ENCODE results near the gene TSGA10IP. TPM values are rescaled to one million over a fixed set of nuclear protein-coding genes. Genes with fewer than 3 reads are reported as not detected.
A peak's percentile ranks its signal among the peaks of the same experiment; 100 is the strongest.

The TSGA10IP gene
- total RNA-seq, 2 experiments from 2014 or later: not detected

DNA sequence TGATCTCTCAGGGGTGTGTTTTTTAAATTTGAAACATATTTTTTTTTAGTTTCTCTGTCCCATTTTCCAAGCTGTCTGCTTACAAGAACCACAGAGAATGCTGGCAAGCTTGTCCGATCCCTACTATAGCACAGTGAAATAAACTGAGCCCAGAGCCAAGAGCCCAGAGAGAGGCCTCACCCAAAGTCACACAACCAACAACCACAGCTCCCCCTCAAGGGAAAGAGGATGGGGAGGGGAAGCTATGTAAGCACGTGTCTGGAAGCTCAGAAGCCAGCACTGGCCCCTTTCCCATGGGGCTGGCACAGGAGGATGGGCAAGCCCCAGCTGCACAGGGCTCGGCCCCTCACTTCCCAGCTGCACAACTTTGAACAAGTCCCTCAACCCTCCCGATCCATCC, 13.0 kb downstream of the TSGA10IP start:
- no peak for DNase-seq (ENCODE audit: low spot score)
- H3K4me1 ChIP-seq (ENCODE audit: insufficient read depth, low read length, poor library complexity, severe bottlenecking): peaks cover 26% of the 10 kb centered on the region
- no TSS peak for BruUV-seq (replicated peaks)
- peaks cover 18% of the 10 kb centered on the region for H3K79me2 ChIP-seq (ENCODE audit: insufficient read depth, low read depth, low read length)
- H3K9me2 ChIP-seq (ENCODE audit: insufficient read depth, low read length): no peaks in the 10 kb centered on the region
- H2AFZ ChIP-seq (ENCODE audit: low read length): no peak overlapping the region
- no peaks in the 10 kb centered on the region for H3K36me3 ChIP-seq (ENCODE audit: insufficient read depth, low read length)
- no peak overlapping the region for H3K27ac ChIP-seq (ENCODE audit: low read depth, low read length, poor library complexity, severe bottlenecking)
- TF ChIP-seq, protein P1, sequence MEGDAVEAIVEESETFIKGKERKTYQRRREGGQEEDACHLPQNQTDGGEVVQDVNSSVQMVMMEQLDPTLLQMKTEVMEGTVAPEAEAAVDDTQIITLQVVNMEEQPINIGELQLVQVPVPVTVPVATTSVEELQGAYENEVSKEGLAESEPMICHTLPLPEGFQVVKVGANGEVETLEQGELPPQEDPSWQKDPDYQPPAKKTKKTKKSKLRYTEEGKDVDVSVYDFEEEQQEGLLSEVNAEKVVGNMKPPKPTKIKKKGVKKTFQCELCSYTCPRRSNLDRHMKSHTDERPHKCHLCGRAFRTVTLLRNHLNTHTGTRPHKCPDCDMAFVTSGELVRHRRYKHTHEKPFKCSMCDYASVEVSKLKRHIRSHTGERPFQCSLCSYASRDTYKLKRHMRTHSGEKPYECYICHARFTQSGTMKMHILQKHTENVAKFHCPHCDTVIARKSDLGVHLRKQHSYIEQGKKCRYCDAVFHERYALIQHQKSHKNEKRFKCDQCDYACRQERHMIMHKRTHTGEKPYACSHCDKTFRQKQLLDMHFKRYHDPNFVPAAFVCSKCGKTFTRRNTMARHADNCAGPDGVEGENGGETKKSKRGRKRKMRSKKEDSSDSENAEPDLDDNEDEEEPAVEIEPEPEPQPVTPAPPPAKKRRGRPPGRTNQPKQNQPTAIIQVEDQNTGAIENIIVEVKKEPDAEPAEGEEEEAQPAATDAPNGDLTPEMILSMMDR (conservative IDR thresholded peaks at IDR 0.05; ENCODE audit: low read length): no peak
- no peak for TF ChIP-seq EZH2phosphoT487 (IDR thresholded peaks at IDR 0.05; ENCODE audit: borderline replicate concordance, low read depth, low read length)
- intact Hi-C loops (cut with micrococcal nuclease; ENCODE audit: unreplicated experiment): no loop called here
- H3K4me2 ChIP-seq (ENCODE audit: low read length): no peak overlapping the region
- no peaks in the 10 kb centered on the region for H3K9me3 ChIP-seq (ENCODE audit: low read length)
- ChIA-PET POLR2A (interaction anchor here (0.7 kb wide), 2 partner anchors 247 to 351 kb away, joined by 3 read pairs; no protein-coding TSS in a partner anchor), CTCF (ENCODE audit: unreplicated experiment) (interaction anchor here (0.5 kb wide), 1 partner anchor 69 kb away, joined by 3 read pairs; no protein-coding TSS in a partner anchor)
- no peak overlapping the region for H3K4me3 ChIP-seq (ENCODE audit: low read depth, low read length, poor library complexity, severe bottlenecking)
- H4K20me1 ChIP-seq (ENCODE audit: insufficient read depth, low read length): peaks cover 7% of the 10 kb centered on the region; the same call in 1 of the 2 replicates

DNA sequence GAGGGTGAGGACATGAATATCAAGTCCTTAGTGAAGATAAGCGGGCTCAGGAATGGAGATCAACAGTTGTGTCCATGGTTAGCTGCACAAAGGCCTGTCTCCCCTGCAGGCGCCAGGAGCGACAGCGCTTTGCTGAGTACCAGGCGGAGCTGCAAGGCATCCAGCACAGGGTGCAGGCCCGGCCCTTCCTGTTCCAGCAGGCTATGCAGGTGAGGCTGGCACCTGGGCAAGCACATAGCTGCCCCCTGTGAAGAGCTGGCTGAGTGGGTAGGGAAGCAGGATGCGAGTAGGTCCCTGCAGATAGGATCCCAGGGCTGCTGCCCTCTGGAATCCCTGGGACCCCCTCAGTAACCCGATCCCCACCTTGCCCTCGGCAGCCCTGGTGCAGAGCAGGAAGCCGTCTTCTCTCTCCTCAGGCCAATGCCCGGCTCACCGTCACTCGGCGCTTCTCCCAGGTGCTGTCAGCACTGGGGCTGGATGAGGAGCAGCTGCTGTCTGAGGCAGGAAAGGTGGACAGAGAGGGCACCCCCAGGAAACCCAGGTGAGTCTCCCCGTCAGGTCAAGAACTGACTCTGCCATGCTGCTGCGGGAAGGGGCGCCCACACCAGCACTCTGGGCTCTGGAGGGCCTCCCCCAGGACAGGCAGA, 13.6 kb downstream of the TSGA10IP start:
- CTCF ChIA-PET (ENCODE audit: unreplicated experiment): no interaction called here

DNA sequence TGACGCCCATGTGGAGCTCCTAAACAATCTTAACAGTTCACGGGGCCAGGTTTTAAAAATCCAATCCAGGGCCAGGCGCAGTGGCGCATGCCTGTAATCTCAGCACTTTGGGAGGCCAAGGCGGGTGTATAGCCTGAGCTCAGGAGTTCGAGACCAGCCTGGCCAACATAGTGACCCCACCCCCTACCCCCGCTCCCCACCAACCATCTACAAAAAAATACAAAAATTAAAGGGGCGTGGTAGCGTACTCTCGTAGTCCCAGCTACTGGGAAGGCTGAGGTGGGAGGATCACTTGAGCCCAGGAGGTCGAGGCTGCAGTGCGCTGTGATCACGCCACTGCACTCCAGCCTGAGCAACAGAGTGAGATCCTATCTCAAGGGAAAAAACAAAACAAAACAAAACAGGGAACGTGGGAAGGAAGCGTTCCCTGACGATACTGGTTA, 15.6 kb downstream of the TSGA10IP start:
- no peak for DNase-seq (ENCODE audit: low spot score)
- H3K4me3 ChIP-seq (ENCODE audit: low read depth, low read length, poor library complexity, severe bottlenecking): peak overlapping the region; percentile 89
- TF ChIP-seq, protein P1 (conservative IDR thresholded peaks at IDR 0.05; ENCODE audit: low read length): no peak
- TF ChIP-seq EZH2phosphoT487 (IDR thresholded peaks at IDR 0.05; ENCODE audit: borderline replicate concordance, low read depth, low read length): no peak
- peaks cover 27% of the 10 kb centered on the region for H3K4me1 ChIP-seq (ENCODE audit: insufficient read depth, low read length, poor library complexity, severe bottlenecking)
- CTCF ChIA-PET (ENCODE audit: unreplicated experiment): no interaction called here
- no TSS peak for BruUV-seq (replicated peaks)
- peak overlapping the region; percentile 83; the same call in 1 of the 2 replicates for H2AFZ ChIP-seq (ENCODE audit: low read length)
- peaks cover 27% of the 10 kb centered on the region for H3K79me2 ChIP-seq (ENCODE audit: insufficient read depth, low read depth, low read length)
- H3K9me3 ChIP-seq (ENCODE audit: low read length): no peaks in the 10 kb centered on the region
- H3K9me2 ChIP-seq (ENCODE audit: insufficient read depth, low read length): no peaks in the 10 kb centered on the region
- intact Hi-C loops (cut with micrococcal nuclease; ENCODE audit: unreplicated experiment): loop anchor here (1.0 kb wide), 3 partner anchors 41 to 101 kb away; partner anchors contain the start of genes BANF1, EIF1AD, FIBP and MUS81
- H3K36me3 ChIP-seq (ENCODE audit: insufficient read depth, low read length): peaks cover 22% of the 10 kb centered on the region
- H3K4me2 ChIP-seq (ENCODE audit: low read length): peak overlapping the region; percentile 94
- peak overlapping the region; percentile 69 for H3K27ac ChIP-seq (ENCODE audit: low read depth, low read length, poor library complexity, severe bottlenecking)
- POLR2A ChIA-PET: no interaction called here
- peaks cover 7% of the 10 kb centered on the region; the same call in 1 of the 2 replicates for H4K20me1 ChIP-seq (ENCODE audit: insufficient read depth, low read length)

More for the DNA sequence above, 13.6 kb downstream of the TSGA10IP start:
- H3K79me2 ChIP-seq (ENCODE audit: insufficient read depth, low read depth, low read length): peaks cover 23% of the 10 kb centered on the region
- no peak for DNase-seq (ENCODE audit: low spot score)
- H2AFZ ChIP-seq (ENCODE audit: low read length): no peak overlapping the region
- no peak overlapping the region for H3K4me3 ChIP-seq (ENCODE audit: low read depth, low read length, poor library complexity, severe bottlenecking)
- no peak overlapping the region for H3K27ac ChIP-seq (ENCODE audit: low read depth, low read length, poor library complexity, severe bottlenecking)
- TF ChIP-seq EZH2phosphoT487 (IDR thresholded peaks at IDR 0.05; ENCODE audit: borderline replicate concordance, low read depth, low read length): no peak
- H3K9me3 ChIP-seq (ENCODE audit: low read length): no peaks in the 10 kb centered on the region
- peaks cover 2% of the 10 kb centered on the region; the same call in 1 of the 2 replicates for H3K36me3 ChIP-seq (ENCODE audit: insufficient read depth, low read length)
- peaks cover 27% of the 10 kb centered on the region for H3K4me1 ChIP-seq (ENCODE audit: insufficient read depth, low read length, poor library complexity, severe bottlenecking)
- peaks cover 7% of the 10 kb centered on the region; the same call in 1 of the 2 replicates for H4K20me1 ChIP-seq (ENCODE audit: insufficient read depth, low read length)
- no peaks in the 10 kb centered on the region for H3K9me2 ChIP-seq (ENCODE audit: insufficient read depth, low read length)
- H3K4me2 ChIP-seq (ENCODE audit: low read length): no peak overlapping the region
- no TSS peak for BruUV-seq (replicated peaks)
- POLR2A ChIA-PET: interaction anchor here (0.7 kb wide), 2 partner anchors 248 to 351 kb away, joined by 3 read pairs; no protein-coding TSS in a partner anchor
- intact Hi-C loops (cut with micrococcal nuclease; ENCODE audit: unreplicated experiment): no loop called here
